Activated gamma-delta T cell treated with Interleukin-2 at 50 U/mL for 16 hours (primary cell): ENCODE measurements around the gene CPTP.
A peak's percentile ranks its signal among the peaks of the same experiment; 100 is the strongest.

Source experiments
- DNase-seq: peaks from one replicate; pipeline ENCODE4 v3.0.0-alpha.2; 2020

Gene CPTP

DNA sequence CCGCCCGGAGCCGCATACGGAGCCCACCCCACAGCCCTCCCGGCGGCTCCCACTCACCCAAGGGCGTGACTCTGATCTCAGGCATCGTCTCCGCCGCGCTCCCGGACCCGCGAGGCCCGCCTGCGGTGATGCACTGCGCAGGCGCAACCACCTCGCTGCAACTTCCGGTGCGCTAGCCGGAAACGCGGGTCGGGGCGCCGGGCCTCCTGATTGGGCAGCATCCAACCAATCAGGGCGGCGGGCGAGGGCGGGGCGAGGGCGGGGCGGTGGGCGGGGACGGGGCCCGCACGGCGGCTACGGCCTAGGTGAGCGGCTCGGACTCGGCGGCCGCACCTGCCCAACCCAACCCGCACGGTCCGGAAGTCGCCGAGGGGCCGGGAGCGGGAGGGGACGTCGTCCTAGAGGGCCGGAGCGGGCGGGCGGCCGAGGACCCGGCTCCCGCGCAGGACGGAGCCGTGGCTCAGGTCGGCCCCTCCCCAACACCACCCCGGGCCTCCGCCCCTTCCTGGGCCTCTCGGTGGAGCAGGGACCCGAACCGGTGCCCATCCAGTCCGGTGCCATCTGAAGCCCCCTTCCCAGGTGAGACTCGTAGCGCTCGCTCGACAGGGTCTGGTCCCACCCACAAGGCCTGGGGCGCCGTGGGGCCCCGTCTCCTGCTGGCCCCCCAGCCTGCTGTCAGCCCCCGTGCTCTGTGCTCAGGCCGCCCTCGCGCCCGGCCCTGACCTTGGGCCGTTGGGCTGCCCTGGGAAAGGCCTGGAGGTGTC lies at the start of gene CPTP, which contains the start of gene INTS11:
Gene CPTP, plus strand, starts transcription at position 279 of the 764 bp plus-strand sequence. CDS start 2,109 bp downstream, outside the sequence.
Gene INTS11, minus strand, starts transcription at position 137 of the 764 bp plus-strand sequence. Its CDS starts 52 bp downstream, at position 85.
- DNase-seq, result peak; percentile 96

DNA sequence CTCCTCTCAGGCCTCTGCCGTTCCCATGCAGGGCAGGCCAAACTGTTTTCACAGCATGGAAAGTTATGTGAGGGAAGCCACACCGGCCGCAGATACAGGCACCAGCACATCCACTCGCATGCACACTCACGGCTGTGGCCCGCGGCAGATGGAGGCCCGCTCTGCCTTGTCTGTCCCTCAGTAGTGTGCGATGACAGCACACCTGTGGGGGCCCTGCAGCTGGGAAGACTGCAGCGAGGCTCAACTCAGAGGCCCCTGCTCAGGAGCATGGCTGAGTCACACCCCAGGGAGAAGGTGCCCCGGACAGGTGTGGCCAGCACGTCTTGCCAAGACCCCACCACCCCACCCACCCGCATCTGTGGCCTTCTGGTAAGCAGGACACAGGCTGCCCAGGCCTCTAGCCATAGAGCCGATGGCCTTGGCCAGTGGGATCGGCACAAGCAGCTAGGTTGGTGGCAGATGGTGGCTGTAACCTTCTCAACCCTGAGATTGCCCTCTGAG lies 49.6 kb upstream of the CPTP start:
- no peak for DNase-seq

DNA sequence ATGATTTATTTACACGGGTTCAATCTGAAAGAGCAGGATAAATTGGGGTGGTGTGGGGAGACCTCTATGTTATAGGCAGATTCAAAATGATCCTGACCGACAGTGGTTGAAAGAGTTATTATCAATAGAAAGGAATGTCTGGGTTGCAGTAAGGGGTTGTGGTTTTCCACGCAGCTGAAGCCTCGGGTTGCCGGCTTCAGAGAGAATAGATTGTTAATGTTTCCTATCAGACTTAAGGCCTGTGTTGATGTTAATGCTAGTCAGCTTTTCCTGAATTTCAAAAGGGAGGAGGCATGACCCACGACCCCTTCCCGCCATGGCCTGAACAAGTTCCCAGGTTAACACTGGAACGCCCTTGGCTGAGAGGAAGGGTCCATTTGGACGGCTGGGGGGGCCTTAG lies 48.8 kb upstream of the CPTP start:
- DNase-seq, result no peak

DNA sequence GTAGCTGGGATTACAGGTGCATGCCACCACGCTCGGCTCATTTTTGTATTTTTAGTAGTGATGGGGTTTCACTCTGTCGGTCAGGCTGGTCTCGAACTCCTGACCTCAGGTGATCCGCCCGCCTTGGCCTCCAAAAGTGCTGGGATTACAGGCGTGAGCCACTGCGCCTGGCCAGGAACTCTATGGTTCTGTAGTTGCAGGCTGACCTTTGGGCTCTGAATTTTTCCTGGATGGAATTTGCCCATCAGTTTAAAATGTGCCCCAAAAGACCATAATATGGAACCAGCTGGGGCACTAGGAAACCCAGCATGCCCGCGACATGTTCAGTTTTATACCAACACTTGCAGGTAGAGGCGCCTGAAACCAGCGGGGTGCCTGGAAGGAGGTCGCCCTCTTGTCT lies 46.0 kb upstream of the CPTP start:
- no peak for DNase-seq

DNA sequence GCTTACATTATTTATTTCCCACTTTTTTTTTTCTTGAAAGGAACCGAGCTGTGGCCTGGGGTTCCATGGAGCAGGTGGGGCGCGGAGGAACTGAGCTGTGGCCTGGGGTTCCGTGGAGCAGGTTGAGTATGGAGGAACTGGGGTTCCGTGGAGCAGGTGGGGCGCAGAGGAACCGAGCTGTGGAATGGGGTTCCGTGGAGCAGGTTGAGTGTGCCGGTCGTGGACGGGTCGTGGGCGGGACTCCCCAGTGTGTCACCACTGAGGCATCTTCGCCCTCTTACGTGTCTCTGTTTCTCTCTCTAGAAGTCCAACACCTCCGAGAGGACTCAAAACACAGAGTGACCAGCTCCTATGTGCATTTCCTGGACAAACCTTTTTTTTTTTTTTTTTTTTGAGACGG lies 45.6 kb upstream of the CPTP start:
- no peak for DNase-seq

DNA sequence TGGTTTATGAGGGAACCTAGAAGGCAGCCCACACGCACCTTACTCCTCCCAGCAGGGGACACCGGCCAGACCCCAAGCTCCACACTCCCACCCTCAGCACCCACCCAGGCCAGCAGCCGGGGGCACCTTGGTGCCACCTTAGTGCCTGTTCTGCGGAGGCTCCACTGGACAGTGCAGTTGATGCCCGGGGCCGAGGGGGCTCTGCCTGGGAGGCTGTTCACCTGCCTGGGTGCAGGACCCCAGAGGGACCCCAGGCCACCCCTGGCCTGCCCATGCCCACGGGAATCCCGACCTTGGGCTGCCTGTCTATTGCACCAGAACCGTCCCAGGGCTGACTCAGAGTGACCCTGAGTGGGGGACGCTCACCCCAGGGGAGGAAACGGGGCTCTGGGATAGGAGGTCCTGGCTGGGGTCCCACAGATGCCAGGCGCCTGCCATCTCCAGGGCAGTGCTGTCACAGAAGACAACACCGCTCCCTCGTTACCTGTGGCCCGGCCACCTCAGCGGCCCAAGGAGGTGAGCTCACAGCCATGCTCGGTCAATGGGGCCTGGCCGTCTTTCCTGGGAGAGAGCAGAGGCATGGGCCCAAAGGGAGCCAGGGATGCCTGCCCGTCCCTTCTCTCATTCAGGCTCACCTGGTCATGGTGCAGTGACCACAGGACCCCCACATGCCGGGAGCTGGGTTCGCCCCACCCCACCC lies 43.7 kb upstream of the CPTP start:
- DNase-seq, result no peak

DNA sequence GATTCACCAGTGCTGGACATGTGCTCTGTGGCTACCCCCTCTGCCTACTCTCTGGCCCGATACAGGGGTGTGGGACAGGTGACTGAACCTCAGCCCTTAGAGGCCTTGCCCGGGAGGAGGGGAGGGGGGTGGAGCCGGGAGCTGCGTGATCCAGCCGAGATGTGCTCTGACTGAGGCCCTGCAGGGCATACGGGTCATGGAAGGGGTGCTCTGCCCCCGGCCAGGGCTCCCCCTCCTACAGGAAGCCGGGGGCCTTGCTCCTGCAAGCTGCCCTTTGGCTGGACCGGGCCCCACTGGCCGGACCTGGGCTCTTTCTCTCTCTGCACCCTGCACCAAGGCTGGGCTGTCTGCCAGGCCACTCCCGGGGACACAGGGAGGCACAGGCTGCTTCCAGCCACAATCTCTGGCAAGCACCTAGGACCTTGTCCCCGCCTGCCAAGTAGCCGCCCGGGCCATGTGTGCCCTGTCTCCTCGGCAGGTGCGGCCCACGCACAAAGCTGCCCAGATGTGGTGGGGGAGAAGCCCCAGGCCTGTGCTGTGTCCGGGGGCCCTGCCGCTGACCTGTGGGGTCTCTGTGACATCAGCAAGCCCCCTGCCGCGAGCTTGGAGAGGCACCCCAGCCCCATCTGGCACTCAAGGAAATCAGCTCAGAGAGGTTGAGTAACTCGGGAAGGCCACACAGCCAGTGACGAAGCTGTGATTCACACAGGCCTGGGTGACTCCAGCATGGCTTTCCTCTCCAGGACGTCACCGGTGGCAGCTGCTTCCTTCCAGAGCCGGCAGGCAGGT lies 42.9 kb upstream of the CPTP start:
- no peak for DNase-seq

DNA sequence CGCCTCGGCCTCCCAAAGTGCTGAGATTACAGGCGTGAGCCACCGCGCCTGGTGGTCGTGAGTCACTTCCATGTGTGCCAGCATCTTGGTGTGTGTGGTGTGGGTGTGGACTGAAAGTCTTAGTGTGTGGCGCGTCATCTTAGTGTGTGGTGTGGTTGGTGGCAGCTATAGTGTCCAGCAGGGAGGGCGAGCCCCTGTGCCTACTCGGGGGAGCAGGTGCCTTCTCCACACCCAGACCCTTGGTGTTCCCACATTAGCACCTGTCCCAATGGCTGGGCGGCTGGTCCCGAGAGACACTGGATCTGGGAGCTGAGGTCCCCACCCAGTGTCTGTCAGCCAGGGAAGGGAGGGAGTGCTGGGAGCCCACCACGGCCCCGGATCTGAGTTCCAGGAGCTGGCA lies 41.6 kb upstream of the CPTP start:
- DNase-seq, result no peak

DNA sequence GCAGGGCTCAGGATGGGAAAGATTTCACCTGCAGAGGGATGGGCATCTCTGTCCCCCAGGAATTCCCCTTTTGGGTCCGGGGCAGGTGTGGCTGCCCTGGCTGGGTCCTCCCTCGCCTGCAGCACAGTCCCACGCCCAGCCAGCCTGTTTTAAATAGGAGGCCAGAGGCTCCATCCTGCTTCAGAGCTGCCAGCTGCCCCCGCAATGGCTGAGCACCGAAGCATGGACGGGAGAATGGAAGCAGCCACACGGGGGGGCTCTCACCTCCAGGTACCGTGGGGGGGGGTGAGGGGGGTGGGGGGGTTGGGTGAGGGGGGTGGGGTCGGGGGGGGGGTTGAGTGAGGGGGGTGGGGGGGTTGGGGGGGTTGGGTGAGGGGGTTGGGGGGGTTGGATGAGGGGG lies 40.8 kb upstream of the CPTP start:
- no peak for DNase-seq

DNA sequence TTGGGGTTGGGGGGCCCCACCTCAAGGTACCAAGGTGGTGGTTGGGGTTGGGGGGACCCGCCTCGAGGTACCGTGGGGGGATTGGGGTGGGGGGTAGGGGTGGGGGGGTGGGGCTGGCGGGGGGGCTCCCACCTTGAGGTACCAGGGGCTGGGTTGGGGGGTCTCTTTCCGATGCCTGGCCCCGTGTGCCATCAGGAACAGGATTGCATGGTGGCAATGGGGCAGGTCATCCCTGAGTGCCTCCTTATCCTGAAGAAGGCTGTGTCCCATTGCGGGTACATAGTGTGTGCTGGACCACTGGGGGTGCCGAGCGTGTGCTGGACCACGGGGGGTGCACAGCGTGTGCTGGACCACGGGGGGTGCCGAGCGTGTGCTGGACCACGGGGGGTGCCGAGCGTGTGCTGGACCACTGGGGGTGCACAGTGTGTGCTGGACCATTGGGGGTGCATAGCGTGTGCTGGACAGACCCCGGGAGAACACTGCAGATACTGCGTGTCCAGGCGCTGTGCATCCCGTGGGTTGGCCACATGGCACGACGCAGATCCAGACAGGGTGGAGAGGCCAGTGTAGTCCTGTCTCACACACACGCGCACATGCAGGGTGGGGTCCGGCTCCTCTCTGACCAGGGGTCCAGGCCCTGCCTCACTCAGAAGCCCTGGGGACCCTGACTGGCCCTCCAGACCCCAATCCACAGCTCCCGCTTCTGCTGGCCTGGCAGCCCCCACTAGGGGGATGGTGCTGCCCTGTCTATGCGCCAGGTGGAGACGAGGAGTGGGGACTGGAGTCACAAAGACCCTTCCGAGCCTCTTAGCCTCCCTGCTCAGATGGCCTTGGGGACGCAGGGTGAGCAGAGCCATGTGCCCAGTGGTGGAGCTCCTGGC lies 40.1 kb upstream of the CPTP start:
- DNase-seq, result no peak

DNA sequence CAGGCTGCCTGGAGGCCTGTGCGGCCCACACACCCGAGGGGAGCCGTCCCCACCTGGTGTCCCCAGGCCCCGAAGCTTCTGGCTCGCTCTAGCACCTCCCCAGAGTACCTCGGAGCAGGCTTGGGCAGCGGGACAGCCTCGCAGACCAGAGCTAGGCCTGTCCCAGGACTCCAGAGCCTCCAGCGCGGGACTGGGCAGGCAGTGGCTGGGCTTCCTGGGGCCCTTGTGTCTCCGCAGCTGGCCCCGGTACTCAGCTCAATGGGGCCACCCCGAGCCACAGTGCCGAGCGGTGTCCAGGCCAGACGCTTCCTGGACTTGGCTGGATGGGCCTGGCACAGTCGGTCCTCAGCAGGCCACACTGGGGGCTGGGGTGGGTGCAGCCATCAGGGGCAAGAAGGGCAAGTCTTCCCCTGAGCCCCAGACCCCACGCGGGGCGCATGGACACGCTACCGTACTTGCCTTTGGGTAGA lies 39.5 kb upstream of the CPTP start:
- DNase-seq, result no peak

DNA sequence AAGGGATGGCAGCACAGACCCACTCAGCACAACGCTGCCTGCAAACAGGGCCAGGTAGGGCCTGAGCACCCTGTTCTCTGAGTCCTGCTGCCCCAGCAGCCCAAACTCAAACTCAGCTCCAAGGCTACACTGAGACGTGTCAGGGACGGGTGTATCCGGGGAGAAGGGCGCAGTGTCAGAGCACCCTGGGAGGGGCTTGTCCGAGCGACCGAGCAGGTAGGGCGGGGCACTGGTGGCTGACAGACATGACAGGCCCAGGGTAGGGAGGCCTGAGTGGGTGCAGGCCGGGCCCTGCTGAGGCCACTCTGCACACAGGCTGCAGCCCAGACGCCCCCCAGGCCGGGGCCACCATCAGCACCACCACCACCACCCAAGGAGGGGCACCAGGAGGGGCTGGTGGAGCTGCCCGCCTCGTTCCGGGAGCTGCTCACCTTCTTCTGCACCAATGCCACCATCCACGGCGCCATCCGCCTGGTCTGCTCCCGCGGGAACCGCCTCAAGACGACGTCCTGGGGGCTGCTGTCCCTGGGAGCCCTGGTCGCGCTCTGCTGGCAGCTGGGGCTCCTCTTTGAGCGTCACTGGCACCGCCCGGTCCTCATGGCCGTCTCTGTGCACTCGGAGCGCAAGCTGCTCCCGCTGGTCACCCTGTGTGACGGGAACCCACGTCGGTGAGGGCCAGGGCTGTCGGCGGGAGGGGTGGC lies 38.8 kb upstream of the CPTP start:
- DNase-seq, result no peak

DNA sequence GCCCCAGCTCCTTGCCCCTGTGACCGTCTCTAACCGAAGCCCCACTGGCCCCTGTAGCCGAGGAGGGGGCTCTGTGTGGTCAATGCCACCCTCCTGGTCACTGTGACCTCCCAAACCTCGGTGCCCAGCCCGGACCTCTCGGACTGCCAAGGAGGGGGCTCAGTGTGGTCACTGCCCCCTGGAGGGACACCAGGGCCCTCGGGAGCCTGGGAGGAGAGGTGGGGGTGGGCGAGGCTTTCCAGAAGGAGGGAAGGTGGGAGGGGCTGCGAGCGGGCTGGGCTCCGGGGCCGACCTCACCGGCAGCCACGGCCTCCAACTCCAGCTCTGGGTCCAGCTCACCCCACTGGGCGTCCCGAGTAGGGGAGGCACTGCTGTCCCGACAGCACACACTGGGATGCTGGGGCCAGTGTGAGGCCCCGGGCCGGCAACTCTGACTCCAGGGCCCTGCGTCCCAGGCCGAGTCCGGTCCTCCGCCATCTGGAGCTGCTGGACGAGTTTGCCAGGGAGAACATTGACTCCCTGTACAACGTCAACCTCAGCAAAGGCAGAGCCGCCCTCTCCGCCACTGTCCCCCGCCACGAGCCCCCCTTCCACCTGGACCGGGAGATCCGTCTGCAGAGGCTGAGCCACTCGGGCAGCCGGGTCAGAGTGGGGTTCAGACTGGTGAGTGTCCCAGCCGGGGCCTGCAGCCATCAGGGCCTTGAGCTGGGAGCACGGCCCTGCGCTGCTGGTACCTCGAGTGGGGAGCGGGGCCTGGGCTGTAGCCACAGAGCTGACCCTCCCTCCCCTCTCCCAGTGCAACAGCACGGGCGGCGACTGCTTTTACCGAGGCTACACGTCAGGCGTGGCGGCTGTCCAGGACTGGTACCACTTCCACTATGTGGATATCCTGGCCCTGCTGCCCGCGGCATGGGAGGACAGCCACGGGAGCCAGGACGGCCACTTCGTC lies 38.0 kb upstream of the CPTP start:
- no peak for DNase-seq

DNA sequence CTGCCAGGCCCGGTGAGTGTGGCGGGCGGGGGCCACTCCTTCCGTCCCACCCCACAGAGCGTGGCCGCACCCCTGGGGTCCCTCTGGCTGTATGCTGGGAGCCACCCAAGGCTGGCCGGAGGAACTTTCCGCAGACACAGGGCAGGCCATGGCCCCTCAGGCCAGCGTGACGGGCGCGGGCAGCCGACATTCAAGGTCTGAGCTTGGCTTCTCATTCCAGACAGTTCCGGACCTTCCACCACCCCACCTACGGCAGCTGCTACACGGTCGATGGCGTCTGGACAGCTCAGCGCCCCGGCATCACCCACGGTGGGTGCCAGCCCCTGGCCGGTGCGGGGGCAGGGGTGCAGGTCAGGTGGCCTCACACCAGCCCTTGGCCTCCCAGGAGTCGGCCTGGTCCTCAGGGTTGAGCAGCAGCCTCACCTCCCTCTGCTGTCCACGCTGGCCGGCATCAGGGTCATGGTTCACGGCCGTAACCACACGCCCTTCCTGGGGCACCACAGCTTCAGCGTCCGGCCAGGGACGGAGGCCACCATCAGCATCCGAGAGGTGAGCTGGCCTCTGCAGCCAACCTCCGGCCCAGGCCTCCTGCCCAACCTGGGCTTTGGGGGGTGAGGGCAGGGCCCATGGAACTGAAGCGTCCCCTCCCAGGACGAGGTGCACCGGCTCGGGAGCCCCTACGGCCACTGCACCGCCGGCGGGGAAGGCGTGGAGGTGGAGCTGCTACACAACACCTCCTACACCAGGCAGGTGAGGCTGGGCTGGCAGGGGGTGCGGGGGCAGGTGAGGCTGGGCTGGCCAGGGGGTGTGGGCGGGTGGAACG lies 37.1 kb upstream of the CPTP start:
- DNase-seq, result no peak

DNA sequence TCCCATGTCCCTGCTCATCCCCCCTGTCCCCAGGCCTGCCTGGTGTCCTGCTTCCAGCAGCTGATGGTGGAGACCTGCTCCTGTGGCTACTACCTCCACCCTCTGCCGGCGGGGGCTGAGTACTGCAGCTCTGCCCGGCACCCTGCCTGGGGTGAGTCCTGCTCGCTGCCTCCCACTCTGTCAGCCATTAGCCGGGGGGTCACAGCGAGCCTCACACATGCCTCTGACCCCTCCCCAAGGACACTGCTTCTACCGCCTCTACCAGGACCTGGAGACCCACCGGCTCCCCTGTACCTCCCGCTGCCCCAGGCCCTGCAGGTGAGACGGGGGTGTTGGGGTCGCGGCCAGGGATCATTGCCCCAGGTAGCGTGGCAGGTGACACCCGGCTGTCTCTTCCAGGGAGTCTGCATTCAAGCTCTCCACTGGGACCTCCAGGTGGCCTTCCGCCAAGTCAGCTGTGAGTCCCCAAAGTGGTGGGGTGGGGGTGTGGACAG lies 34.3 kb upstream of the CPTP start:
- peak; percentile 44 for DNase-seq

DNA sequence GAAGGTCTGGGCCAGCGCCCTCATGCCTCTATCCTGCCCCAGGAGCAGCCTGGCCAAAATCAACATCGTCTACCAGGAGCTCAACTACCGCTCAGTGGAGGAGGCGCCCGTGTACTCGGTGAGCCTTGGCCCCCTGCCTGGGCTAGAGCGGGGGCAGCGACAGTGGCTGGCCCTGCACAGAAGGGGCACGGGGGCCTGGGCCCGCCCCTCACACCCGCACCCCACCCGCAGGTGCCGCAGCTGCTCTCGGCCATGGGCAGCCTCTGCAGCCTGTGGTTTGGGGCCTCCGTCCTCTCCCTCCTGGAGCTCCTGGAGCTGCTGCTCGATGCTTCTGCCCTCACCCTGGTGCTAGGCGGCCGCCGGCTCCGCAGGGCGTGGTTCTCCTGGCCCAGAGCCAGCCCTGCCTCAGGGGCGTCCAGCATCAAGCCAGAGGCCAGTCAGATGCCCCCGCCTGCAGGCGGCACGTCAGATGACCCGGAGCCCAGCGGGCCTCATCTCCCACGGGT lies 33.5 kb upstream of the CPTP start:
- DNase-seq, result no peak

DNA sequence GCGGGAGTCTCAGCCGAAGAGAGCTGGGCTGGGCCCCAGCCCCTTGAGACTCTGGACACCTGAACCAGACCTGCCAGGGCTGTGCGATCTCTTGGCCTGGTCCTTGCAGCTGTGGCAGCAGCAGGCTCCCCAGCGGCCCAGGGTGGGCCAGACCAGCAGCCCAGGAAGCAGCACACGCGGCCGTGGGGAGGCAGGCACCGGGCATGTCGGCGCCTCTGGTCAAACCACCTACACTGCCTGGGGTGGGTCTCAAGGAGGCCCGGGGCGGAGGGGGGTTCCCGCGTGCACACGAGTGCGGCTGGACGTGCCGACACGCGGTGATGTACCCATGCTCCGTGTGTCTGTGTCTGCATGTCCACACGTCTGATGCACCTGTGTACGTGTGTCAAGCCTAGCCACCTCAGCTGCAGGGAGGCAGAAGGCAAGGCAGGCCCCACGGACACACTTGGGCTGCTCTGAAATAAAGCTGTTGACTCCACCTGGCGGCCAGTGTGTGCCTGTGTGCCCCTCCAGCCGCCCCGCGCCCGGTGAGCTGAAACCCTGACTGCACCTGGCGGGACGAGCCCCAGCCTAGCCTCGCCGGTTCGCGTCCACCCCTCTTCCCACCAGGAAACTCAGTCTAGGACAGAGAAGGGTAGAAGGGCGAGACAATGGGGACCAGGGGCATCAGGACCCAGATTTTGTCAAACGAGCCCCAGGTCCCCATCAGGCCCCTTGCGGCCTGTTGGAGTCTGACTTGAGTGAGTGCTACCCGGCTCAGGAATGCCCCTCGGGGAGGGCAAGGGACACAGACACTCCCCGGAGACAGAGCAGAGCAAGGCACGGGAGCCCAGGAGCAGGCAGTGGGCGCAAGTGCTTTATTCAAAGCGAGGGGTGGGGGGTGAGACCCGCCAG lies 32.8 kb upstream of the CPTP start:
- DNase-seq, result peak; percentile 60

DNA sequence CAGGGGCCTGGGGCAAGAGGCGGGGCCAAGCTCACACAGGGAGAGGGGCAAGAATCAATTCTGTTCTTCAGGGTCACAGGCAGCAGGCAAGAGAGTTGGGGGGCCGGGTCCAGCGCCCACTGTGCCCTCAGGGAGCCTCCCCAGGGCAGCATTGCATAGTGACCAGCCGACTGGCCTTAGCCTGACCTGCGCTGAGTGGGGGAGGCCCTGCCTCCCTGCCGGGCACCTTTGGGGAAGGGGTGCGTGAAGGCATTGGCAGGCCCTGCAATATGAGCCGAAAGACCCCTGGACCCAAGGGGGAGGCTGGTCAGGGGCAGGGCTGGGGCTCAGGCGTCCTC lies 32.2 kb upstream of the CPTP start:
- DNase-seq, result no peak
